IMR-90 (cell line): ENCODE measurements around the gene FAXDC2. TPM values are rescaled to one million over a fixed set of nuclear protein-coding genes. Genes with fewer than 3 reads are reported as not detected.

Source experiments
- ATAC-seq: fragments of 200-7000 bp; cut with Tn5 transposase; 2 replicates; pipeline ENCODE4 v1.9.1; 2020; ENCODE audit warnings: low read depth, mild to moderate bottlenecking, moderate library complexity
- BruUV-seq: library from RNA; stranded (reverse); fragments of 400-500 nt; replicated peaks from 2 replicates; lab custom pipeline; 2021; lab: Mats Ljungman, UMichigan
- CTCF ChIA-PET: fragments of 300-600 bp; formaldehyde crosslinking; extraction: SDS; loops from one replicate; lab custom pipeline; 2021; ENCODE audit warnings: antibody characterized with exemption; lab: Yijun Ruan, JAX
- POLR2A ChIA-PET: fragments of 300-600 bp; sonication (Branson Sonifier 250); formaldehyde crosslinking; loops from one replicate; lab custom pipeline; 2022; ENCODE audit warnings: antibody characterized with exemption; ENCODE audit not compliant: unreplicated experiment; lab: Charles Lee
- DNase-seq: peaks from one replicate; pipeline ENCODE4 v3.0.0; 2013
- H2AFZ ChIP-seq: replicated peaks from 2 replicates; pipeline ENCODE3; 2013; ENCODE audit warnings: low read length, mild to moderate bottlenecking; ENCODE audit not compliant: poor library complexity
- H2AK5ac ChIP-seq: 2 replicates; pipeline ENCODE4 v1.6.1; 2013; ENCODE audit warnings: low read depth, low read length, inconsistent platforms
- H2AK9ac ChIP-seq: replicated peaks from 2 replicates; pipeline ENCODE3; 2013; ENCODE audit warnings: mild to moderate bottlenecking, low read depth, low read length, moderate library complexity; ENCODE audit not compliant: poor library complexity
- H2BK120ac ChIP-seq: 2 replicates; pipeline ENCODE4 v1.6.1; 2013; ENCODE audit warnings: low read depth, low read length, inconsistent platforms
- H2BK15ac ChIP-seq: 3 replicates; pipeline ENCODE4 v1.6.1; 2013; ENCODE audit warnings: low read depth, low read length, inconsistent platforms
- H2BK20ac ChIP-seq: 2 replicates; pipeline ENCODE4 v1.6.1; 2013; ENCODE audit warnings: low read depth, mild to moderate bottlenecking, inconsistent platforms, low read length, moderate library complexity
- H2BK5ac ChIP-seq: 2 replicates; pipeline ENCODE4 v1.6.1; 2013; ENCODE audit warnings: mild to moderate bottlenecking, low read depth, low read length, inconsistent platforms; ENCODE audit not compliant: poor library complexity, severe bottlenecking
- H3K14ac ChIP-seq: replicated peaks from 2 replicates; pipeline ENCODE4 v1.6.1; 2013; ENCODE audit warnings: low read depth, low read length, inconsistent platforms
- H3K18ac ChIP-seq: 2 replicates; pipeline ENCODE4 v1.6.1; 2013; ENCODE audit warnings: low read depth, low read length, control low read depth
- H3K23ac ChIP-seq: 2 replicates; pipeline ENCODE4 v1.6.1; 2013; ENCODE audit warnings: low read depth, low read length, inconsistent platforms
- H3K27ac ChIP-seq: 2 replicates; pipeline ENCODE4 v1.5.1; 2013; ENCODE audit warnings: mild to moderate bottlenecking, control low read depth, low read length; ENCODE audit not compliant: insufficient read depth
- H3K27me3 ChIP-seq: 2 replicates; pipeline ENCODE4 v1.6.1; 2013; ENCODE audit warnings: low read length; ENCODE audit not compliant: control insufficient read depth, insufficient read depth
- H3K36me3 ChIP-seq: 2 replicates; pipeline ENCODE4 v1.6.1; 2013; ENCODE audit warnings: low read length, mixed read lengths; ENCODE audit not compliant: control insufficient read depth, insufficient read depth
- H3K4ac ChIP-seq: 2 replicates; pipeline ENCODE4 v1.6.1; 2013; ENCODE audit warnings: low read depth, low read length, inconsistent platforms
- H3K4me1 ChIP-seq: 2 replicates; pipeline ENCODE4 v1.6.1; 2013; ENCODE audit warnings: low read length, mixed read lengths; ENCODE audit not compliant: control insufficient read depth, insufficient read depth
- H3K4me2 ChIP-seq: 2 replicates; pipeline ENCODE4 v1.6.1; 2013; ENCODE audit warnings: low read depth, mild to moderate bottlenecking, control low read depth, low read length, moderate library complexity
- H3K4me3 ChIP-seq: 2 replicates; pipeline ENCODE4 v1.5.1; 2013; ENCODE audit warnings: low read depth, mild to moderate bottlenecking, control low read depth, low read length, moderate library complexity; ENCODE audit not compliant: insufficient read depth
- H3K56ac ChIP-seq: 2 replicates; pipeline ENCODE4 v1.6.1; 2013; ENCODE audit warnings: low read length, inconsistent platforms; ENCODE audit not compliant: insufficient read depth; ENCODE audit errors: extremely low read depth
- H3K79me1 ChIP-seq, 2 experiments: 2 replicates each; pipeline ENCODE4 v1.6.1; 2013; ENCODE audit warnings: low read length in 2 of 2, inconsistent platforms in 1 of 2, low read depth in 1 of 2
- H3K9ac ChIP-seq: 2 replicates; pipeline ENCODE4 v1.6.1; 2013; ENCODE audit warnings: low read depth, low read length, control low read depth
- H3K9me1 ChIP-seq: 2 replicates; pipeline ENCODE4 v1.6.1; 2013; ENCODE audit warnings: low read length, inconsistent platforms; ENCODE audit not compliant: insufficient read depth
- H3K9me3 ChIP-seq: 2 replicates; pipeline ENCODE4 v1.6.1; 2013; ENCODE audit warnings: low read length; ENCODE audit not compliant: control insufficient read depth, insufficient read depth
- H4K20me1 ChIP-seq: 2 replicates; pipeline ENCODE4 v1.6.1; 2013; ENCODE audit warnings: low read length, inconsistent platforms; ENCODE audit not compliant: insufficient read depth
- H4K5ac ChIP-seq: 2 replicates; pipeline ENCODE4 v1.6.1; 2013; ENCODE audit warnings: mild to moderate bottlenecking, low read depth, low read length, control low read depth
- H4K8ac ChIP-seq, 2 experiments: 2 replicates each; pipeline ENCODE4 v1.6.1; 2013; ENCODE audit warnings: low read depth in 2 of 2, low read length in 2 of 2, control low read depth in 1 of 2, inconsistent platforms in 1 of 2
- H4K91ac ChIP-seq: 2 replicates; pipeline ENCODE4 v1.6.1; 2013; ENCODE audit warnings: low read depth, low read length, inconsistent platforms; ENCODE audit not compliant: insufficient read depth
- BHLHE40 ChIP-seq: fragments of 150-350 bp; IDR thresholded peaks from 2 replicates; pipeline ENCODE4 v1.6.1; 2016; ENCODE audit warnings: mild to moderate bottlenecking, low read depth, low read length
- CEBPB ChIP-seq: IDR thresholded peaks from 2 replicates; pipeline ENCODE4 v1.6.1; 2012; ENCODE audit warnings: low read depth, low read length, improper control_type of control experiment
- CHD1 ChIP-seq: IDR thresholded peaks from 2 replicates; pipeline ENCODE4 v1.6.1; 2012; ENCODE audit warnings: low read depth, low read length, improper control_type of control experiment
- ELK1 ChIP-seq: fragments of 150-350 bp; IDR thresholded peaks from 2 replicates; pipeline ENCODE4 v1.6.1; 2016; ENCODE audit warnings: low read depth, mild to moderate bottlenecking, low read length, moderate library complexity, borderline replicate concordance
- FOS ChIP-seq: fragments of 150-350 bp; IDR thresholded peaks from 2 replicates; pipeline ENCODE4 v1.6.1; 2016; ENCODE audit warnings: low read depth, low read length
- MAFK ChIP-seq: IDR thresholded peaks from 2 replicates; pipeline ENCODE4 v1.6.1; 2012; ENCODE audit warnings: low read depth, low read length, improper control_type of control experiment
- MAZ ChIP-seq: IDR thresholded peaks from 2 replicates; pipeline ENCODE4 v1.6.1; 2012; ENCODE audit warnings: low read depth, mild to moderate bottlenecking, low read length, improper control_type of control experiment, moderate library complexity, borderline replicate concordance
- MXI1 ChIP-seq: IDR thresholded peaks from 2 replicates; pipeline ENCODE4 v1.6.1; 2012; ENCODE audit warnings: low read depth, mild to moderate bottlenecking, low read length, moderate library complexity, borderline replicate concordance
- NFE2L2 ChIP-seq: fragments of 150-350 bp; IDR thresholded peaks from 2 replicates; pipeline ENCODE4 v1.6.1; 2016; ENCODE audit warnings: low read depth, mild to moderate bottlenecking, low read length
- POLR2A ChIP-seq: IDR thresholded peaks from 2 replicates; pipeline ENCODE4 v1.6.1; 2012; ENCODE audit warnings: mild to moderate bottlenecking, low read depth, low read length
- RAD21 ChIP-seq: IDR thresholded peaks from 2 replicates; pipeline ENCODE4 v1.6.1; 2012; ENCODE audit warnings: low read length, improper control_type of control experiment
- RCOR1 ChIP-seq: IDR thresholded peaks from 2 replicates; pipeline ENCODE4 v1.6.1; 2012; ENCODE audit warnings: mild to moderate bottlenecking, low read length, improper control_type of control experiment; ENCODE audit not compliant: insufficient replicate concordance
- RFX5 ChIP-seq: IDR thresholded peaks from 2 replicates; pipeline ENCODE4 v1.8.0; 2012; ENCODE audit warnings: low read depth, mild to moderate bottlenecking, low read length, moderate library complexity
- SMC3 ChIP-seq: fragments of 150-350 bp; IDR thresholded peaks from 2 replicates; pipeline ENCODE4 v1.6.1; 2016; ENCODE audit warnings: low read depth, mild to moderate bottlenecking, antibody characterized with exemption, low read length, moderate library complexity
- USF2 ChIP-seq: fragments of 150-350 bp; IDR thresholded peaks from 2 replicates; pipeline ENCODE4 v1.6.1; 2017; ENCODE audit warnings: mild to moderate bottlenecking, antibody characterized with exemption, low read length, low read depth
- WGBS, 2 experiments: methylation state at CpG; one replicate each; pipeline versions ENCODE4 v1.1.5 to v1.1.7; 2013; ENCODE audit warnings: missing lambda C conversion rate in 2 of 2; ENCODE audit not compliant: insufficient read length in 1 of 2; ENCODE audit errors: extremely low coverage in 2 of 2; 5-methylcytosine and 5-hydroxymethylcytosine counted together
- dilution Hi-C: fragments of 300-500 bp; cut with HindIII; formaldehyde crosslinking; loops from one replicate; pipeline ENCODE4 v1.14.3; 2018; ENCODE audit warnings: low sequenced_read_pairs; ENCODE audit not compliant: unreplicated experiment
- in situ Hi-C: fragments of 300-500 bp; cut with MboI; formaldehyde crosslinking; loops from 3 replicates; pipeline ENCODE4 v1.14.3; 2019; ENCODE audit warnings: low sequenced_read_pairs, inconsistent platforms, mixed read lengths
- intact Hi-C: fragments of 100-400 bp; cut with micrococcal nuclease; formaldehyde crosslinking; loops from 2 replicates; pipeline ENCODE4 v1.10.0; 2022
- polyA plus RNA-seq, 3 experiments: library from polyadenylated mRNA; depleted of rRNA; stranded (reverse); fragments of >200 nt; gene quantifications; 2 replicates each; pipeline ENCODE4 v1.2.3, GENCODE V29; 2012; ENCODE audit warnings: low replicate concordance in 1 of 3
- total RNA-seq: library from RNA; depleted of rRNA; stranded (reverse); fragments of >200 nt; gene quantifications from 2 replicates; pipeline ENCODE4 v1.2.3, GENCODE V29; 2012
- TF ChIP-seq, protein P1 (sequence below): conservative IDR thresholded peaks from 2 replicates; pipeline ENCODE4 v1.5.1; 2012; ENCODE audit warnings: mild to moderate bottlenecking, low read depth, low read length, improper control_type of control experiment

Gene FAXDC2
- total and polyA plus RNA-seq, 2 of the 4 experiments (the other 2 are of a cell fraction): 4.3 to 8.9 TPM

GRCh38 chr5:154776167-154776566 lies 74.2 kb downstream of the FAXDC2 start:
- no TSS peak for BruUV-seq
- Histone ChIP-seq H3K36me3 (no peaks in the 10 kb centered on the region), H3K4me1 (peaks cover 17% of the 10 kb centered on the region), H3K27me3 (no peaks in the 10 kb centered on the region), H3K9ac (no peak overlapping the region), H3K4me2 (no peak overlapping the region), H2BK5ac (no peak overlapping the region), H2BK120ac (no peak overlapping the region), H3K79me1 (peaks cover 6 to 81% of the 10 kb centered on the region in 2 experiments; a peak in 3 of 4 replicates), H4K20me1 (peaks cover 93% of the 10 kb centered on the region), H3K56ac (no peak overlapping the region), H2BK20ac (no peak overlapping the region), H2AFZ (no peak overlapping the region), H3K4ac (no peak overlapping the region), H2AK5ac (no peak overlapping the region), H2BK15ac (no peak overlapping the region), H3K18ac (no peak overlapping the region), H3K23ac (no peak overlapping the region), H3K9me3 (no peaks in the 10 kb centered on the region), H4K8ac (no peak overlapping the region), H2AK9ac (no peak overlapping the region), H3K14ac (no peak overlapping the region), H3K9me1 (peaks cover 35% of the 10 kb centered on the region), H4K5ac (no peak overlapping the region), H3K4me3 (no peak overlapping the region), H3K27ac (no peak overlapping the region), H4K91ac (no peak overlapping the region)
- intact Hi-C loops (no loop called here), dilution Hi-C loops (no loop called here), in situ Hi-C loops (no loop called here)
- POLR2A ChIA-PET: no interaction called here
- TF ChIP-seq ELK1 (no peak), RFX5 (no peak), RCOR1 (no peak), RAD21 (no peak), FOS (no peak), MAFK (no peak), NFE2L2 (no peak), BHLHE40 (no peak), CEBPB (no peak), POLR2A (no peak), SMC3 (no peak), CHD1 (no peak), USF2 (no peak), MXI1 (no peak), MAZ (no peak)
- TF ChIP-seq, protein P1, sequence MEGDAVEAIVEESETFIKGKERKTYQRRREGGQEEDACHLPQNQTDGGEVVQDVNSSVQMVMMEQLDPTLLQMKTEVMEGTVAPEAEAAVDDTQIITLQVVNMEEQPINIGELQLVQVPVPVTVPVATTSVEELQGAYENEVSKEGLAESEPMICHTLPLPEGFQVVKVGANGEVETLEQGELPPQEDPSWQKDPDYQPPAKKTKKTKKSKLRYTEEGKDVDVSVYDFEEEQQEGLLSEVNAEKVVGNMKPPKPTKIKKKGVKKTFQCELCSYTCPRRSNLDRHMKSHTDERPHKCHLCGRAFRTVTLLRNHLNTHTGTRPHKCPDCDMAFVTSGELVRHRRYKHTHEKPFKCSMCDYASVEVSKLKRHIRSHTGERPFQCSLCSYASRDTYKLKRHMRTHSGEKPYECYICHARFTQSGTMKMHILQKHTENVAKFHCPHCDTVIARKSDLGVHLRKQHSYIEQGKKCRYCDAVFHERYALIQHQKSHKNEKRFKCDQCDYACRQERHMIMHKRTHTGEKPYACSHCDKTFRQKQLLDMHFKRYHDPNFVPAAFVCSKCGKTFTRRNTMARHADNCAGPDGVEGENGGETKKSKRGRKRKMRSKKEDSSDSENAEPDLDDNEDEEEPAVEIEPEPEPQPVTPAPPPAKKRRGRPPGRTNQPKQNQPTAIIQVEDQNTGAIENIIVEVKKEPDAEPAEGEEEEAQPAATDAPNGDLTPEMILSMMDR: no peak
- no peak for DNase-seq
- no CpG with 5 or more reads among the region's 1 CpG for WGBS, 2 experiments
- ATAC-seq: no peak
- CTCF ChIA-PET: no interaction called here
